Measurements from ENCODE around the gene PPP1R9B. TPM values are rescaled to one million over a fixed set of nuclear protein-coding genes. Genes with fewer than 3 reads are reported as not detected.

PPP1R9B gene
- polyA plus RNA-seq, 1 donor, result 30.7 TPM

DNA sequence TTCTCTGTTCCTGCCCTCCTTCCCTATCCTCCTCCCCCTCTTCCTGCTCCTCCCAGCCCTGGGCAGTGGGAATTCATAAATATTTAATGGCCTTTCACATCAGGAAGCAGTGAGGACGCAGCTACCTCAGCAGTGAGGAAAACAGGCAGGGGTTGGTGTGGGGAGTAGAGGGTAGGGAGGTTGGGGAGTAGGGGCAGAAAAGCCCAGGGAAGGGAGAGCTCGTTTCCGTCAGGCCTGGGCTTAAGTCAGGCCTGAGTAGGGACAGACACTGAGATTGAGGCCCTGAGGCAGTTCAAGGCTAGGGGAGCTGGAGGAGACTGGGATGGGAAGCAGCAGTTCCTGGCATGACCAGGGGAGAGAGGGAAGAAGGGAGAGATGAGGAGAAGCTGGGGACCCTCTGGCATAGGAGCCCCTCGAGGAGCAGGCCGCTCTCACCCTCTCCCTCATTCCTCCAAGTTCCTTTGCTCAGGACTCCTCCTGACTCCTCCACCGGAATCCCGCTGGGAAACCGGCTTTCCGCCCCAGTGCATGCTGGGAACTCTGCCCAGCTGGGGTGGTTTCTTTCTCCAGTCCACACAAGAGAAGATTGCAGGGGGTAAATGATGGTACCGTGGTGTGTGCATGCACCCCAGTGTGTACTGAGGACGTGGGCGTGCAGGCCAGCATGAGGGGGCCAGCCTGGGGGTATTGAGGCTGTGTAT lies 26.7 kb downstream of the PPP1R9B start:
- WGBS (ENCODE audit: insufficient coverage, low lambda C conversion rate), result no CpG with 5 or more reads among the region's 12 CpGs
- H3K27me3 ChIP-seq (ENCODE audit: control insufficient read depth, insufficient read depth, low read length), result peaks cover 2% of the 10 kb centered on the region
- H3K9me3 ChIP-seq (ENCODE audit: control insufficient read depth, low read depth, low read length), result no peaks in the 10 kb centered on the region
- peak overlapping the region; percentile 28 for H3K27ac ChIP-seq (ENCODE audit: low read length)
- no peak overlapping the region for H3K4me3 ChIP-seq (ENCODE audit: low read length)
- no peaks in the 10 kb centered on the region for H3K36me3 ChIP-seq (ENCODE audit: control insufficient read depth, insufficient read depth, low read length)
- no peak for DNase-seq
- peaks cover 17% of the 10 kb centered on the region for H3K4me1 ChIP-seq (ENCODE audit: control insufficient read depth, insufficient read depth, low read length)

- H3K36me3 ChIP-seq (ENCODE audit: control insufficient read depth, insufficient read depth, low read length), result no peaks in the 10 kb centered on the region
- peaks cover 2% of the 10 kb centered on the region for H3K27me3 ChIP-seq (ENCODE audit: control insufficient read depth, insufficient read depth, low read length)
- no peak for DNase-seq
- H3K4me3 ChIP-seq (ENCODE audit: low read length), result no peak overlapping the region
- no peak overlapping the region for H3K27ac ChIP-seq (ENCODE audit: low read length)
- H3K9me3 ChIP-seq (ENCODE audit: control insufficient read depth, low read depth, low read length), result no peaks in the 10 kb centered on the region
- H3K4me1 ChIP-seq (ENCODE audit: control insufficient read depth, insufficient read depth, low read length), result peaks cover 9% of the 10 kb centered on the region
- WGBS (ENCODE audit: insufficient coverage, low lambda C conversion rate), result no CpG with 5 or more reads among the region's 3 CpGs
Measured at GRCh38 chr17:50122945-50123344, 27.5 kb downstream of the PPP1R9B start.

DNA sequence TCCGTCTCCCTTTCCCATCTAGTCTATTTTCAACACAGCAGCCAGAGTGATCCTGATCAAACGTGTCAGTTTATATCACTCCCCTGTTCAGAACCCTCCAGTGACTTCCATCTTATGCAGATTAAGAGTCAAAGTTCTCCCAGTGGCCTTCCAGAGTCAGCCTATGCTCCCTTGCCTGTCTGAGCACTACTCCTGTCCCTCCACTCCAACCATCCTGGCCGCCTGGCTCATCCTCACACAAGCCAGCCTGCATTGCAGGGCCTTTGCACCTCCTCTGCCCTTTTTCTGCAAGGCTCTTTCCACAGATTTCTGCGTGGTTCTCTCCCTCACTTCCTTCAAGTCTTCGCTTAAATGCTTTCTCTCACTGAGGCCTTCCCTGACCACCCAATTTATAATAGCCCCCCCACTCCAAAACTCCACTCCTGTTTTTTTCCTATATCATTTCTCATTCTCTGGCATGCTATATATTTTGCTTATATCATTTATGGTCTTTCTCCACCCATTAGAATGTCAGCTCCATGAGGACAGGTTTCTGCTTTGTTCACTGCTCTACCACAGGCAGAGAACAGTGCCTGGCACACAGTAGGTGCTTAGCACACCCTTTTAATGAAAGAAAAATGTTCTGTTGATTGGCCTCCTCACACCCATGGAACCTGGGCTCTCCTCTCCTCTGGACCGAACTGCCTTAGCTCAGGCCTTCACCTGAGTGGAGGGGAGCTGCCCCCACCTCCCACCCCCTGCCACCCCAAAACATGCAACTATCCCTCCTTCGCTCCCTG lies 29.8 kb downstream of the PPP1R9B start:
- no peak overlapping the region for H3K27ac ChIP-seq (ENCODE audit: low read length)
- no peaks in the 10 kb centered on the region for H3K36me3 ChIP-seq (ENCODE audit: control insufficient read depth, insufficient read depth, low read length)
- no peaks in the 10 kb centered on the region for H3K9me3 ChIP-seq (ENCODE audit: control insufficient read depth, low read depth, low read length)
- peaks cover 2% of the 10 kb centered on the region for H3K27me3 ChIP-seq (ENCODE audit: control insufficient read depth, insufficient read depth, low read length)
- DNase-seq, result no peak
- peaks cover 16% of the 10 kb centered on the region for H3K4me1 ChIP-seq (ENCODE audit: control insufficient read depth, insufficient read depth, low read length)
- WGBS (ENCODE audit: insufficient coverage, low lambda C conversion rate), result 94% methylated on average over 3 of the region's 7 CpGs
- H3K4me3 ChIP-seq (ENCODE audit: low read length), result no peak overlapping the region

DNA sequence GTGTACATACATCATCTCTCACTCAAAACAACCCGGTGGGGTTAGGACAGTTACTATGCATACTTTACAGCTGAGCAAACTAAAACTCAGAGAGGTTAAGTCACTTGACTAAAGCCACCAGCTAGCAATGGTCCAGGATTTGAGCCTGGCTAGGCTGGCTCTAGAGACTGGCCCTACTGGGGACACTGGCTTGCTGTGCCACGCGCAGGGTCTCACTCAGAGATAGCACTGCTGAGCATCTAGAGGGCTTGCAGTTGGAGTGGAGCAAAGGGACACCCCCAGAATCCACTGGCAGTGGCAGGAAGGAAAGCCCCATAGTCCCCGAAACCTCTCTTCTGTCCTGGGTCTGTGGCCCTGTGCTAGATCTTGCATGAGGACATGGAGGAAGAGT lies 31.7 kb downstream of the PPP1R9B start:
- Histone ChIP-seq H3K4me1 (ENCODE audit: control insufficient read depth, insufficient read depth, low read length) (peaks cover 14% of the 10 kb centered on the region), H3K36me3 (ENCODE audit: control insufficient read depth, insufficient read depth, low read length) (no peaks in the 10 kb centered on the region), H3K27me3 (ENCODE audit: control insufficient read depth, insufficient read depth, low read length) (peaks cover 2% of the 10 kb centered on the region), H3K27ac (ENCODE audit: low read length) (no peak overlapping the region), H3K4me3 (ENCODE audit: low read length) (no peak overlapping the region), H3K9me3 (ENCODE audit: control insufficient read depth, low read depth, low read length) (no peaks in the 10 kb centered on the region)
- no CpG with 5 or more reads among the region's 4 CpGs for WGBS (ENCODE audit: insufficient coverage, low lambda C conversion rate)
- no peak for DNase-seq

DNA sequence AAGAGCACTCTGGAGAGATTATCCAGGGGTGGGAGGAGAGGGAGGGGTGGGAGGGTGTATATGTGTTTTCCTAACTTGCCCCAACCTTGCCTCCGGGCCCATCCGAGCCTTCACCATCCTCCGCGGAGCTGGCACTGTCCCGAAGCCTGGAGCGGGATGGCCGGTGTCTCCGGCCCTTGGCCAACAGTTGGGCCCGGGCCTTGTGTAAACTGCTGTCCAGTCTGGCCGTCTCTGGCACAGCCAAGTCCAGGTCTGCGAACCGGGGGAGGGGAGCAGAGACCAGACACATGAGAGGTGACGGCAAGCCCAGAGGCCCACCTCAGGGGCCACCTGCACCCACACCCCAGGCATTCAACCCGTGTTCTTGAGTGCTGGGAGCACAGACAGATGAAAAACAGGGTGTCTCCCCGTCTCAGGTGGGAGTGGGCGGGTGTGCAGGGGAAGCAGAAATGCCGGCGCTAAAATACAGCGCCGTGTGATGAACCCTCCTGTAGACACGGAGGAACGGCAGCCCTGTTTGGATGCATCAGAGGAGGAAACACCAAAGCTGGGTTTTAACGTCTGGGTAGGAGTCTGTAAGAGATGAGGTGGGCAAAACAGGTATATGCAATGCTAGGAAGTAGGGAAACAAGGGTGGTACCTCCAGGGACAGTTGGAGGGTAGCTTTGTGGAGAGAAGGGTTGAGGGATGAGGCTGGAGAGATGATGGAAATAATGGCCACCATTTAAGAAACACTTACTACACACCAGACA lies 32.2 kb downstream of the PPP1R9B start:
- Histone ChIP-seq H3K4me3 (ENCODE audit: low read length) (no peak overlapping the region), H3K27me3 (ENCODE audit: control insufficient read depth, insufficient read depth, low read length) (peaks cover 2% of the 10 kb centered on the region), H3K4me1 (ENCODE audit: control insufficient read depth, insufficient read depth, low read length) (peaks cover 16% of the 10 kb centered on the region), H3K9me3 (ENCODE audit: control insufficient read depth, low read depth, low read length) (no peaks in the 10 kb centered on the region), H3K27ac (ENCODE audit: low read length) (no peak overlapping the region), H3K36me3 (ENCODE audit: control insufficient read depth, insufficient read depth, low read length) (no peaks in the 10 kb centered on the region)
- WGBS (ENCODE audit: insufficient coverage, low lambda C conversion rate), result no CpG with 5 or more reads among the region's 23 CpGs
- DNase-seq, result no peak

DNA sequence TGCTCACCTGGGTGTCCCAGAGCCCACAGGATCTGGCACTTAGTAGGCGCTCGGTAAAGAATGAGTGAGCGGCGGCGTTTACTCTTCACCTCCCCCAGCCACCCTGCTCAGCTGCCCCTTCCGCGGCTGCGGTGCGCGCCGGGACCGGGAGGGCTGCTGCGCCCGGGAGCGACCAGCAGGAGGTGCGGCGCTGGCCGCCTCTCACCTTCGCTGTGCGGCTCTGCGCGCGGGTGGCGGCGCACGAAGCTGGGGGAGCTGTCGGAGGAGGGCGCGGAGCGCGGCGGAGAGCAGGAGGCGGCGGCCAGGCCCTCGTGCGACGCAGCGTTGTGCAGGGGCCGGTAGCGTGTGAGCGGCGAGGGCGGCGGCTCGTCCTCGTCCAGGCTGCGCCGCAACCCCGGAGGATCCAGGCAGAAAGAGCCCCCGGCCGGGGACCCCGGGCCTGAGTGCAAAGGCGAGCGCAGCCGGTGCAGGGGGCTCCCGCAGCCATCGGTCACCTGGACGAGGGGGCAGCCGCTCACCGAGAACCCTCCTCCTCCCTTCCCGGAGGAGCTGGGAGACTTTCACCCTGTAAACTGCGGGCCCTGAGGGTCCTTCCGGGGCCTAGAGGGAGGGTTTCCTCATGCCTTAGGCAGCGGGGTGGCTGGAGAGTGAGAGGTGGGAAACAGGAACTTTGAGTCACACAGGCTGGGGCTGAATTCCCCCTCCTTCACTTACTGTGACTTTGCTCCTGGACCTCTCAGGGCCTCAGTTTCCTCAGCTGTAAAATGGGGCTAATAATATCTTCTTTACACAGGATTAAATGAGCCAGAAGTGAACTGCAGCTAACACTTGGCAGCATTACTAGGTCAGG lies 33.0 kb downstream of the PPP1R9B start:
- WGBS (ENCODE audit: insufficient coverage, low lambda C conversion rate), result no CpG with 5 or more reads among the region's 64 CpGs
- Histone ChIP-seq H3K4me3 (ENCODE audit: low read length) (peak overlapping the region; percentile 4), H3K4me1 (ENCODE audit: control insufficient read depth, insufficient read depth, low read length) (peaks cover 23% of the 10 kb centered on the region), H3K27ac (ENCODE audit: low read length) (no peak overlapping the region), H3K9me3 (ENCODE audit: control insufficient read depth, low read depth, low read length) (no peaks in the 10 kb centered on the region), H3K27me3 (ENCODE audit: control insufficient read depth, insufficient read depth, low read length) (peaks cover 2% of the 10 kb centered on the region), H3K36me3 (ENCODE audit: control insufficient read depth, insufficient read depth, low read length) (no peaks in the 10 kb centered on the region)
- DNase-seq, result peak; percentile 73 to 79

- no peak for DNase-seq
- Histone ChIP-seq H3K27ac (ENCODE audit: low read length) (no peak overlapping the region), H3K4me3 (ENCODE audit: low read length) (no peak overlapping the region), H3K36me3 (ENCODE audit: control insufficient read depth, insufficient read depth, low read length) (peaks cover 7% of the 10 kb centered on the region), H3K27me3 (ENCODE audit: control insufficient read depth, insufficient read depth, low read length) (peaks cover 2% of the 10 kb centered on the region), H3K9me3 (ENCODE audit: control insufficient read depth, low read depth, low read length) (no peaks in the 10 kb centered on the region), H3K4me1 (ENCODE audit: control insufficient read depth, insufficient read depth, low read length) (peaks cover 35% of the 10 kb centered on the region)
- no CpG with 5 or more reads among the region's 17 CpGs for WGBS (ENCODE audit: insufficient coverage, low lambda C conversion rate)
Measured at GRCh38 chr17:50115756-50116155, 34.7 kb downstream of the PPP1R9B start.

GRCh38 chr17:50114849-50115357 lies 35.6 kb downstream of the PPP1R9B start:
- WGBS (ENCODE audit: insufficient coverage, low lambda C conversion rate), result no CpG with 5 or more reads among the region's 6 CpGs
- Histone ChIP-seq H3K4me1 (ENCODE audit: control insufficient read depth, insufficient read depth, low read length) (peaks cover 35% of the 10 kb centered on the region), H3K9me3 (ENCODE audit: control insufficient read depth, low read depth, low read length) (no peaks in the 10 kb centered on the region), H3K4me3 (ENCODE audit: low read length) (no peak overlapping the region), H3K36me3 (ENCODE audit: control insufficient read depth, insufficient read depth, low read length) (peaks cover 15% of the 10 kb centered on the region), H3K27me3 (ENCODE audit: control insufficient read depth, insufficient read depth, low read length) (peaks cover 2% of the 10 kb centered on the region), H3K27ac (ENCODE audit: low read length) (no peak overlapping the region)
- DNase-seq, result peak in 1 of 2 donors; percentile 57

GRCh38 chr17:50114401-50114800 lies 36.1 kb downstream of the PPP1R9B start:
- Histone ChIP-seq H3K4me1 (ENCODE audit: control insufficient read depth, insufficient read depth, low read length) (peaks cover 35% of the 10 kb centered on the region), H3K9me3 (ENCODE audit: control insufficient read depth, low read depth, low read length) (no peaks in the 10 kb centered on the region), H3K27me3 (ENCODE audit: control insufficient read depth, insufficient read depth, low read length) (peaks cover 2% of the 10 kb centered on the region), H3K36me3 (ENCODE audit: control insufficient read depth, insufficient read depth, low read length) (peaks cover 20% of the 10 kb centered on the region), H3K4me3 (ENCODE audit: low read length) (no peak overlapping the region), H3K27ac (ENCODE audit: low read length) (no peak overlapping the region)
- DNase-seq, result no peak
- no CpG with 5 or more reads among the region's 4 CpGs for WGBS (ENCODE audit: insufficient coverage, low lambda C conversion rate)
